AG04450 (cell line): ENCODE results near the gene LAMA2. TPM values are rescaled to one million over a fixed set of nuclear protein-coding genes. Genes with fewer than 3 reads are reported as not detected.

Source experiments
- CTCF ChIA-PET: fragments of 300-600, 350-600 bp; formaldehyde crosslinking; extraction: SDS; loops from one replicate; lab custom pipeline; 2022; ENCODE audit warnings: antibody characterized with exemption, inconsistent platforms; lab: Charles Lee
- POLR2A ChIA-PET: fragments of 350-600 bp; formaldehyde crosslinking; extraction: SDS; loops from one replicate; lab custom pipeline; 2021; ENCODE audit warnings: antibody characterized with exemption, inconsistent platforms; lab: Yijun Ruan, JAX
- DNase-seq: peaks from one replicate; pipeline ENCODE4 v3.0.0-alpha.2; 2011; ENCODE audit warnings: low read depth, low spot score
- H3K27ac ChIP-seq: one replicate; pipeline ENCODE4 v1.5.1; 2012; ENCODE audit warnings: low read depth, low read length, control low read depth
- H3K27me3 ChIP-seq: one replicate; pipeline ENCODE4 v1.6.0; 2012; ENCODE audit warnings: low read length; ENCODE audit not compliant: control insufficient read depth, insufficient read depth
- H3K4me3 ChIP-seq: 2 replicates; pipeline ENCODE4 v1.5.1; 2011; ENCODE audit warnings: mild to moderate bottlenecking, low read depth, low read length, control low read depth
- H3K9me3 ChIP-seq: 2 replicates; pipeline ENCODE4 v1.5.1; 2012; ENCODE audit warnings: low read length; ENCODE audit not compliant: control insufficient read depth, insufficient read depth
- CTCF ChIP-seq: IDR thresholded peaks from 2 replicates; pipeline ENCODE4 v1.5.1; 2011; ENCODE audit warnings: low read depth, low read length, control low read depth, inconsistent platforms
- polyA plus RNA-seq: library from polyadenylated mRNA; depleted of rRNA; stranded (reverse); fragments of >200 nt; gene quantifications from 2 replicates; pipeline ENCODE4 v1.2.3, GENCODE V29; 2011

LAMA2 gene
- polyA plus RNA-seq, 1 experiment: 33.0 TPM

DNA sequence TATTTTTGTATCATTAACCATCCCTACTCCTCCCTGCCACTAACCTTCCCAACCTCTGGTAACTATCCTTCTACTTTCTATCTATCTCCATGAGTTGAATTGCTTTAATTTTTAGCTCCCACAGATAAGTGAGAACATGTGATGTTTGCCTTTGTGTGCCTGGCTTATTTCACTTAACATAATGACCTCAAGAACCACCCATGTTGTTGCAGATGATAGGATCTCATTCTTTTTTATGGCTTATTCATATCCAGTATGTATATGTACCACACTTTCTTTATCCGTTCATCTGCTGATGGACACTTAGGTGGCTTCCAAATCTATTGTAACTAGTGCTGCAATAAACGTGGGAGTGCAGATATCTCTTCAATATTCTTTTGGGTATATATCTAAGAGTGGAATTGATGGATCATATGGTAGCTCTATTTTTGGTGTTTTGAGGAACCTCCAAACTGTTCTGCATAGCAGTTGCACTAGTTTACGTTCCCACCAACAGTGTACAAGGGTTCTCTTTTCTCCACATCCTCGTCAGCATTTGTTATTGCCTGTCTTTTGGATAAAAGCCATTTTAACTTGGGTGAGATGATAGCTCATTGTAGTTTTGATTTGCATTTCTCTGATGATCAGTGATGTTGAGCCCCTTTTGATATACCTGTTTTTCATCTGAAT, 625.7 kb downstream of the LAMA2 start:
- ChIA-PET CTCF (interaction anchor here (1.8 kb wide), 1 partner anchor 9 kb away, joined by 5 read pairs; no protein-coding TSS in a partner anchor), POLR2A (no interaction called here)
- H3K9me3 ChIP-seq: no peaks in the 10 kb centered on the region
- no peak for TF ChIP-seq CTCF
- no peak overlapping the region for H3K4me3 ChIP-seq
- DNase-seq: no peak
- H3K27ac ChIP-seq: no peak overlapping the region
- H3K27me3 ChIP-seq: no peaks in the 10 kb centered on the region

GRCh38 chr6:129510950-129511349, 628.0 kb downstream of the LAMA2 start:
- no peak overlapping the region for H3K4me3 ChIP-seq
- H3K9me3 ChIP-seq: no peaks in the 10 kb centered on the region
- no peaks in the 10 kb centered on the region for H3K27me3 ChIP-seq
- no peak for DNase-seq
- no peak for TF ChIP-seq CTCF
- ChIA-PET CTCF (interaction anchor here (1.0 kb wide), 1 partner anchor 16 kb away, joined by 3 read pairs; no protein-coding TSS in a partner anchor), POLR2A (no interaction called here)
- H3K27ac ChIP-seq: no peak overlapping the region

DNA sequence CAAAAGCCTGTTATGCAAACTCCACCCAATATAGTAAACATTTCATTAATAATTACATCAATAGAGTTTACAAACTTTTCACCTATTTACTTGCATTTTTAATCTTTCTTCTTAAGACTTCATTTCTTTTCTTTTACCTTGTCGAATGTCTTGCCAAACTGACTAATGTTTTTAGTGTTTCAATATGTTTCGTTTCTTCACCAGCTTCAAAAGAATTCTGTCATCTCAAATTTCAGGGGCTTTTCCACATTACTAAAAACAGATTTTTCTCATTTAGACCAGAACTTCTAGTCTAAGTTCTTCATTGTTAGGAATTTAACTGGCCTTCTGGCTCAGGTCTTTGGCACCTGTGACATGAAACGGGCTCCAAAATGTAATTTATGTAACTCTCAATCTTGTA, 630.5 kb downstream of the LAMA2 start:
- ChIA-PET CTCF (interaction anchor here (1.0 to 1.1 kb wide), 3 partner anchors 11 to 14 kb away, joined by 3 to 6 read pairs (median 4); no protein-coding TSS in a partner anchor), POLR2A (interaction anchor here (0.8 kb wide), 1 partner anchor 16 kb away, joined by 3 read pairs; no protein-coding TSS in a partner anchor)
- H3K27ac ChIP-seq: no peak overlapping the region
- no peak overlapping the region for H3K4me3 ChIP-seq
- no peak for DNase-seq
- TF ChIP-seq CTCF: no peak
- no peaks in the 10 kb centered on the region for H3K9me3 ChIP-seq
- no peaks in the 10 kb centered on the region for H3K27me3 ChIP-seq

- ChIA-PET POLR2A (no interaction called here), CTCF (interaction anchor here (0.6 to 1.0 kb wide), 4 partner anchors 14 to 566 kb away, joined by 3 to 5 read pairs (median 4); no protein-coding TSS in a partner anchor)
- no peak for TF ChIP-seq CTCF
- Histone ChIP-seq H3K27ac (no peak overlapping the region), H3K9me3 (no peaks in the 10 kb centered on the region), H3K4me3 (no peak overlapping the region), H3K27me3 (no peaks in the 10 kb centered on the region)
- no peak for DNase-seq
Measured at GRCh38 chr6:129515004-129515403, 632.1 kb downstream of the LAMA2 start.

- no peak for DNase-seq
Measured at GRCh38 chr6:129516005-129516404, 633.1 kb downstream of the LAMA2 start.

More at GRCh38 chr6:129516005-129516404, 633.1 kb downstream of the LAMA2 start:
- Histone ChIP-seq H3K4me3 (no peak overlapping the region), H3K9me3 (no peaks in the 10 kb centered on the region), H3K27me3 (no peaks in the 10 kb centered on the region), H3K27ac (no peak overlapping the region)
- no peak for TF ChIP-seq CTCF
- ChIA-PET POLR2A (no interaction called here), CTCF (interaction anchor here (2.3 kb wide), 1 partner anchor 17 kb away, joined by 6 read pairs; no protein-coding TSS in a partner anchor)
